MM.1S (cell line): ENCODE measurements around the gene ARID3B.

ENCODE experiments used
- EZH2phosphoT487 ChIP-seq: fragments of 300-600 bp; sonication (generic); IDR thresholded peaks from 2 replicates; pipeline ENCODE4 v1.6.1; 2018; ENCODE audit warnings: antibody characterized with exemption, low read length
- TF ChIP-seq, protein P1 (sequence below): fragments of 300-600 bp; sonication (generic); IDR thresholded peaks from 2 replicates; pipeline ENCODE4 v1.5.1; 2016; ENCODE audit warnings: antibody characterized with exemption, low read length, mixed read lengths

DNA sequence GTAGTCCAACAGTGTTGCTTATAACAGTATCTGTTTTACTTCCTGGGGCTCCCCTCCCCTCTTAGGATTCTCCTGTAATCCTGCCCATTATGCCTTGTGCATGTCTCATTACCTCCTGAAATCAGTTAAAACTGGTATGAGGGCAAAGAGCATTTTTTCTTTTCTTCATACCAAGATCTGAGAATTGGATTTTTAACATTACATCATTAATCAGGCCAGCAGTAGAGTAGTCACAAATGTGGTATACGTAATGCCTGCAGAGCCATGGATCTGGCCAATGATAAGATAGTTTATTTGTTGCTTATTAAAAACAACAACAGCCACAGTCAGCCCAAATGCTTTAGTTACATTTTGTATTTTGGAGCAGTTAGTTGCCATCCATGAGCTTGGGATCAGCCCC is 23.2 kb downstream of the ARID3B start:
- TF ChIP-seq, protein P1, sequence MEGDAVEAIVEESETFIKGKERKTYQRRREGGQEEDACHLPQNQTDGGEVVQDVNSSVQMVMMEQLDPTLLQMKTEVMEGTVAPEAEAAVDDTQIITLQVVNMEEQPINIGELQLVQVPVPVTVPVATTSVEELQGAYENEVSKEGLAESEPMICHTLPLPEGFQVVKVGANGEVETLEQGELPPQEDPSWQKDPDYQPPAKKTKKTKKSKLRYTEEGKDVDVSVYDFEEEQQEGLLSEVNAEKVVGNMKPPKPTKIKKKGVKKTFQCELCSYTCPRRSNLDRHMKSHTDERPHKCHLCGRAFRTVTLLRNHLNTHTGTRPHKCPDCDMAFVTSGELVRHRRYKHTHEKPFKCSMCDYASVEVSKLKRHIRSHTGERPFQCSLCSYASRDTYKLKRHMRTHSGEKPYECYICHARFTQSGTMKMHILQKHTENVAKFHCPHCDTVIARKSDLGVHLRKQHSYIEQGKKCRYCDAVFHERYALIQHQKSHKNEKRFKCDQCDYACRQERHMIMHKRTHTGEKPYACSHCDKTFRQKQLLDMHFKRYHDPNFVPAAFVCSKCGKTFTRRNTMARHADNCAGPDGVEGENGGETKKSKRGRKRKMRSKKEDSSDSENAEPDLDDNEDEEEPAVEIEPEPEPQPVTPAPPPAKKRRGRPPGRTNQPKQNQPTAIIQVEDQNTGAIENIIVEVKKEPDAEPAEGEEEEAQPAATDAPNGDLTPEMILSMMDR = no peak
- TF ChIP-seq EZH2phosphoT487 = no peak
